NCI-H69 (cell line): ENCODE measurements around the gene TSPOAP1.
A peak's percentile ranks its signal among the peaks of the same experiment; 100 is the strongest.

Source experiments
- DNase-seq: peaks from one replicate; lab custom pipeline; 2025; lab: John Stamatoyannopoulos, UW

The TSPOAP1 gene

DNA sequence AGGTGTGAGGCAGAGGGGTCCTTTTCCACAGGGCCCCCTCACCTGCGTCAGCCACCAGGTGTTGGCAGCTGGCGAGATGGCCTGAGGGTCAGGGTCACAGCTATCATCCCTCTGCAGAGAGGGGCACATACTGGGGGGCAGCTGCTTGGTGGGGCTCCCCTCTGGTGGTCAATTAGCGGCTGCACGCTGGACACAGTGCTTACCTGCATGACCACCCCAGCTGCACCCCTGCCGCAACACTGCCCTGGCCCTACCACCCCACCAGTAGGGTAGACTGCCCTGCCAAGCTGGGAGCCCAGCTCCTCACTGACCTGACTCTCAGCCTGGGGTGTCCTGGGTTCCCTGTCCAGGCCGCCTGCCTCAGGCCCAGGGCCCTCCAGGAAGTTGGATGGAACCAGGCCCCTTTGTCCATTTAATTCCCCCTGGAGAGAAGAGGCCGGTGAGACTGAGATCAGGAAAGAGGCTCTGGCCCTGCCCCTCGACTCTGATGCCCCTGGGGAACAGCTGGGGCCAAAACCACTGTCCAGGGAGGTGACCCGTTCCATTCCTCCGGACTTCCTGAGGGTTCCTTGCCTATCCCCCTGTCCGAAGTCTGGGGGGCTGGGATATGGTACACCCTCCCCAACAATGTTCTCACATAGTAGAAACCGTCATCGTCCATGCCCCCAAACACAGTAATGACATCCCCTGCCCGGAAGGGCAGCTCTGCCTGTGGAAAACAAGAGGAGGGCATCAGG is 23.7 kb downstream of the TSPOAP1 start:
- DNase-seq = no peak

DNA sequence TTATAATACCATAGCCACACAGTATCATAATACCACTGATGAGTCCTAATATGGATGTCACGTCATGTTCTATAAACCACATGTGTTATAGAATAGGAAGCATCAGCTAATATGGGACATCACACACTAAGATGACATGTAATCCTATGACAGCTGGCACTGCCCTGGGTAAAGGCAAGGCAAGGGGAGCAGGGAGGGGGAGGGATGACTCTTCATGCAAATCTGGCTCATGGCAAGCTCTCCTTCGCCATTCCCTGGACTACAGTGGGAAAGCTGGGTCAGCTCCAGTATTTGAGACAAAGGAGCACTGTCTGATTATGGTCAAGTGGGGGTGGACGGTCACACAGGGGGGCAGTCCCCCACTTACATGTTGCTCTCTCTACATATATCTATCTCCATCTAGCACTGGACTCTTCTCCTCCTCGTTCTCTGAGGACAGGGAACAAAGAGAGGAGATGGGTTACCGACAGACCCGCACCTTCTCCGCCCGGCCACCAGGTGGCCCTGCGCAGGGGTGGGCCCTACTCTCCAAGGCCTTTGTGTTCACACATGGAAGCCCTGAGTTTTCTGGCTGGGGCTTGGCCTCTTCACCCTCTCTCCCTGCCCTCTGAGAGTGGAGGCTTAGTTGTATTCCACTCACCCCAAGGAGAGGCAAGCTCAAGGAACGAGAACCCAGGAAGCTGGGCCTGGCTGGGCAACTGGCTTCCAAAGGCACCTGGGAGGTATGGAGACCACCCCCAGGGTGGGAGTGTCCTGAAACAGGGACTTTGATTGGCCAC is 24.4 kb downstream of the TSPOAP1 start:
- peak; percentile 69 for DNase-seq

DNA sequence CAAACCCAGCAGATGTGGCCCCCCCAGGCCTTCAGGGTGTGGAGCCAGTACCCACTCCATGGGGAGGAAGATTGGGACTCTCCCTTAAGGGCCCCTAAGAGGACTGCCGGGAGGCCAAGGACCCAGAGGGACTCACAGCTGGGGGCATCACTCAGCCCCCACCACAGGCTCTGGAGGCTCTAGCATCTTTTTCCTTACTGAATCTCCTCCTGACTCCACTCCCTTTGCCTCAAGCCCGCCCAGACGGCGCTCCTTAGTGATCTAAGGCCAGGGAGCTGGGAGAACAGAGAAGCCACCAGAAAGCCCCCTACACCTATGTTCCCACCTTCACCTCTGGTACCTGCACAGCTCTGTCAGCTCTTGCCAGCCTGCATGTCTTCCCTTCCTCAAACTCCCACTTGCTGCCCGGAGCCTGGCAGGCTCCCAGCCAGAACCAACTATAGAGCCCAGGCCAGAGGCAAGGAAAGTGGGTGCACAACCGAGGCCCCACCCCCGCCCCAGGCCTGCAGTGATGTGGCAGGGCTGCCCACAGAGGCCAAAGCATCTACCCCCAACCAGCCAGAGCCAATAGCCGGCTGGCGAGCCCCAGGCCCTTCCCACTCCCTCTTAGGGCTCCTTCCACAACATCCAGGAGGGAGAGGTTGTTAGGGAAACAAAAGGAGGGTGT is 25.5 kb downstream of the TSPOAP1 start:
- no peak for DNase-seq

DNA sequence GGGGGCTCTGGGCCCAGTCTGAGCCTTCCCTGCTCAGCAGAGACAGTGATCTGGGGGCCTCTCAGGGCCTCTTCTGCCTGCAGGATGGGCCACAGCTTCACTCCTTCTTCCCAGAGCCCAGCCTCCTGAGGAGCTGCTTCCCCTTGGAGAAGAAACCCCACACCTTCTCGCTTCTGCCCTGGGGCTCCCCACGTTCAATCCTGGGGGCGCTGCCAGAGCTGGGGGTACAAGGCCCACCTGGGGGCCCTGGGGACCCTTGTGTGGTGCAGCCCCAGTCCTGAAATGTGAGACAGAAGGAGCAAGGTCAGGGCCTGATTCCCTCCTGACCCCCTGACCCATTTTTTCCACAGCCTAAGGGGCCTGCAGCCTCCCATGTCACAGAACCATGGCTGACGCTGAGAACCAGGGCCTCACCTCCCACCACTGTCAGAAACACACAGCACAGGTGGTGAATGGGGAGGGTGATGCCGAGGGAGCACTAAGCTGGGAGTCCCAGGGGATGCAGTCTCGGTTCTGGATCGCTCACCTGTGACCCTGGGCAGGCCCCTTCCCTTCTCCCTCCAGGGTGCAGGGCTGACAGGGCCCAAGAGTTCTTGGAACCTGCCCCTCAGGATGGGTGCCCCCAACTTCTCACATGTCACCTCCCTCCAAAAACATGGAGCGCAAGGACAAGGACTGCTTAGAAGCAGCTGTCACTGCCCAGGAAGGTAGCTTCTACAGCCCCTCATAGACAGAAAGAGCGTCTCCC is 26.2 kb downstream of the TSPOAP1 start:
- DNase-seq = no peak

DNA sequence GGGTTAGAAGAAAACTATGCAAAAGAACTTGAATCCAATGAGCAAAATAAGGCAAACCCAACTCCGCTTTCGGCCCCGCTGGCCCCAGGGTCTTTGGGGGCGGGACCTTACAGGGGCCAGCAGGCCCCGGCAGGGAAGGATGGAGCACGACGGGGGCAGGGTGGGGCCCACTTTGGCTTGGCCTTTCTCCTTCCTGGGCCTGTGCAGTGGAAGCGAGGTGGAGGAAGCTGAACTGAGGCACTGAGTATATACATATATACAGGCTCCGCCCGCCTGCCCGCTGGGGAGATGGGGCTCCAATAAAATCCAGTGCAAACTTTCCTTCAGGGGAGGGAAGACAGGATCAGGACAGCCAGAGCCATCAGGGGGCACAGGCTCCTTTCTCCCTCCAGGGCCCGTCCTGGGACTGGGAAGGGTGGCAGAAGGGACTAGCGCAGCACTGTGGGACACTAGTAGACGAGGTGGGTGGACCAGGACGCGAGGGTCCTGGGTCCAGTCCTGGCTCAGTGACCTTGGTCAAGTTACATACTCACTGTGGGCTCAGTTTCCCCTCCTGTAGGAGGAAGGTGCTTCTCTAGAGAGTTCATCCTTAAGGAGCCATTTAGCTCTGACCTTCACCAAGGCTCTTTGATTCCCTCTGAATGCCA is 27.0 kb downstream of the TSPOAP1 start:
- DNase-seq = no peak

DNA sequence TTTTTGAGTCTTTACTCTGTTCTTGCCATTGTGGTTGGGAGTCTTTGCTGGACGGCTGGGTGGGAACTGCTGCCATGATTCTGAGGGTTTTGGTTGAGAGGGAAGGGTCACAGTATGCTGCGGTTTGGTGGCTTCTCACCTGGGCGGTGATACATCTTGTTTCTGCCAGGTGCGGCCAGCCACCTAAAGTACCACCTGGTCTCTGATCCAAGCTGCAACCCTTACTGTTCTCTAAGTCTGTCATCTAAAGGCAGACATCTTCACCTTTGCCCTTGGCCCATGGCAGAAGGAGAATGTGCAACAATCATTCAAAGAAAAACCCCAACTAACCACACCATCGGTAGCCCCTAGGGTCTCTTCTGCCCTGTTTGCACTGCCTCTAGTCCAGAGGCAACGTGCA is 28.3 kb downstream of the TSPOAP1 start:
- no peak for DNase-seq

DNA sequence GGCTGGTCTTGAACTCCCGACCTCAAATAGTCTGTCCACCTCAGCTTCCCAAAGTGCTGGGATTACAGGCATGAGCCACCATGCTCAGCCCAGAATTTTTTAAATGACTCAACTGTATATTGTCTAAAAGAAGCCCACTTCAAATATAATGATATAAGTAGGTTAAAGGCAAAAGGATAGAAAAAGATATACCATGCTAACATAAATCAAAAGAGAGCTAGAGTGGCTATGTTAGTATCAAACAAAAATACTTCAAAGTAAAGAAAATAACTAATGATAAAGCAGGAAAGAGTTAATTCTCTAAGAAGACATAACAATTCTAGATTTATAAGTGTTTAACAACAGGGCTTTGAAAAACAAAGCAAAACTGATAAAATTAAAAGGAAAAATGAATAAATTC is 34.6 kb downstream of the TSPOAP1 start:
- DNase-seq = no peak

DNA sequence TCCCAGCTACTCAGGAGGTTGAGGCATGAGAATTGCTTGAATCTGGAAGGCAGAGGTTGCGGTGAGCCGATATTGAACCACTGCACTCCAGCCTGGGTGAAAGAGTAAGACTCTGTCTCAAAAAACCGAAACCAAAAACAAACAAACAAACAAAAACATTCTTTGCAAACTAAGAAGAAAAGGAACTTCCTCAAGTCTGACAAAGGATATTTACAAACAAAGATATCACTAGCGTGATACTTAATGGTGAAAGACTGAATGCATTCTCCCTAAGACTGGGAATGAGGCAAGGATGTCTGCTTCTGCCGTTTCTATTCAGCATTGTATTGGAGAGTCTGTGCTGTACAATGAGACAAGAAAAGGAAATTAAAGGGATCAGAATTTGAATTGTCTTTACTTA is 37.3 kb downstream of the TSPOAP1 start:
- DNase-seq = no peak

DNA sequence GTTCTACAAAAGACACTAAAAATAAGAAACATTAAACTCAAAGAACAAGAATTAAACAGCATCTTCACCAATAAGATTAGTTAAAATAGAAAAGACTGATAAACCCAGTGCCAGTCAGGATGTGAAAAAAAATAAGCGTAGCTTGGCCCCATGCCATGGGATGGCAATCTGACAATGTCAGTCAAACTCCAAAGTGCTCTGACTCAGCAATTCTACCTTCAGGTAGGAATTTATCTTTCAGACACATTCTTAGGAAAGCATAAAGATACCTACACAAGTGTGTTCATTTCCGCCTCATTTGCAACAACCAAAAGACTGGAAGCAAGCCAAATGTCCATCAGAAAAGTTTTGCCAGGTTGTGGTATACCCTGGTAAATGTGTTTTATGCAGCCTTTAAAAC is 38.7 kb downstream of the TSPOAP1 start:
- peak; percentile 38 for DNase-seq

DNA sequence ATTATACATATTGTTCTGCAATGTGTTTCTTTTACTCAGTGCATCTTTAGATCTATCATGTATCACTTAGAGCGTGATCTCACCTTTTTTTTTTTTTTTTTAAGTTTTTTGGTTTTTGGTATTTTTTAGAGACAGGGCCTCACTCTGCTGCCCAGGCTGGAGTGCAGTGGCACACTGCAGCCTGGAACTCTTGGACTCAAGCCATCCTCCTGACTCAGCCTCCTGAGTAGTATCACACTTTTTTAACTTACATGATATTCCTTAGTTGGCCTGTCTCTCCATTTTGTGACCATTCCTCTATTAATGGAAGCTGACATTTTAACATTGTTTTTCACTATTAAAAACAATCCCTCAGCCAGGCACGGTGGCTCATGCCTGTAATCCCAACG is 43.2 kb downstream of the TSPOAP1 start:
- no peak for DNase-seq

DNA sequence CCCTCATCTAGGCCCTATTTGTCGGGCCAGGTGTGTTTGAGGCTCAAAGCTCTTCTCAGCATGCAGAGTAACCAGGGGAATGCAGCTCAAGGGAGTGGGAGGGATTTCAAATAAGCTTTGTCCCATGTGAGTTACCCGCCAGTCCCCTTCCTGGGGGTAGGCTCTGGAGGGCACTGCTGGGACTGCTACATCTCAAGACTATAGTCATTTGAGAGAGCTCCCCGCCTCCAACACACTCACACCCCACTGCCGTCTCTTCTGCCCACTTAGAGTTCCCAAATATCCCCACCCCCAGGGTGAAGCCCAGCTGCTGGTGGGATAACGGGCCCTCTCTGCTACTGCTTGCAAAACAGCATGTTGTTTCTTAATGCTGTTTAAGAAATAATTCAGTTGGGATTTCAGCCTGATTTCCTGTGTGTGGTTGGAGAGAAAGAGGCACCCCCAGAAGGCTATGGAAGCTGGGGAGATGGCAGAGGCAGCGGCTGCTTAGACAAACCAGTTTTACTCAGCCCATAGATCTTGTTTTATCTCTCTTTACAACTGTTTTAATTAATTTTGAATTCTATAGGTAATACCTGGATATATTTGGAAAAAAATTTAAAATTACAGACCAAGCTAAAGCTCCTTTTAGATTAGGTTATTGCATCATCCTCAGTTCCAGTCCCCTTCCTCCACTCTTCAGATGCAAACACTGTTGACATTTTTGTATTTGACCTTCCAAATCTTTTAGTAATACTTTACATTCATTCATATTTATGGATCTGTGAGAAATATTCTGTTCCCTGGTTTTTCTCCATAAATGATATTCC is 43.8 kb downstream of the TSPOAP1 start:
- DNase-seq = no peak

DNA sequence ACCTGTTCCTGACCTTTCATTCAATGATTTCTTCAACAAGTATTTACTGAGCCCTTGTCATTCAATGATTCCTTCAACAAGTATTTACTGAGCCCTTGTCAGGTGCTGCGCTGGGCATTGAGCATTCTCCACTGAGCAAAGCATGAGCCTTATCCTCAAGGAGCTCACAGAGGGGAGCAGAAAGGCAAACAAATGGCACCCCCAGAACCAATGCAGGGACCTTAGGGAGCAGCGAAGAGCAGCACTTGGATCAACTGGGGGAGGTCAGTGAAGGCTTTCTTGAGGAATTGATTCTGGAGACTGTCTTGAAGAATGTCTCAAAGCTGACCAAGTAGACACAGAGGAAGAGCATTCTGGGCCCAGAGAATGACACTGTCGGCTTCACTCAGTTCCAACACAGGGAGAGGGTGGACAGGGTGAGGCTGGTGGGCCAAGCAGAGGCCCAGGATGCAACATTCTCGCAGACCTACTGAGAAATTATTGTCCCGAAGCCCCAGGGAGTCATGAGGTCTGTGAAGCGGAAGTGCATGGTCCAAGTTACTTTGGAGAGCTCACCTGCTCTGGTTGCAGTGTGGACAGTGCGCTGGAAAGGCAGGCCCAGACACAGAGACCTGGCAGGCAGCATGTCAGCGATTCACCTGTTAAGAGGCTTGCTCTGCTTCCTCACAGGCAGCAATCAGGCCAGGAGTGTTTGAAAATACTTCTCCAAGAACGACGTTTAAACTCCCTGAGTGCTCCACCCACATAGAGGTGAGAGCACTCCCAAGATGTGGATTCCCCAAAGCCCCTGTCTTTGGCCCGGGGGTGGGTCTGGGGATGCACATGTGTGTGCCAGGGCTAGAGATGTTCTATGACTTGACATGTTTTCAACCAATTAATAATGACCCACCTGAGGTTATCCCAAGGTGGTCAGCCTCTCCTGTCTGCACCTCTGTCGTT is 44.7 kb downstream of the TSPOAP1 start:
- DNase-seq = no peak

DNA sequence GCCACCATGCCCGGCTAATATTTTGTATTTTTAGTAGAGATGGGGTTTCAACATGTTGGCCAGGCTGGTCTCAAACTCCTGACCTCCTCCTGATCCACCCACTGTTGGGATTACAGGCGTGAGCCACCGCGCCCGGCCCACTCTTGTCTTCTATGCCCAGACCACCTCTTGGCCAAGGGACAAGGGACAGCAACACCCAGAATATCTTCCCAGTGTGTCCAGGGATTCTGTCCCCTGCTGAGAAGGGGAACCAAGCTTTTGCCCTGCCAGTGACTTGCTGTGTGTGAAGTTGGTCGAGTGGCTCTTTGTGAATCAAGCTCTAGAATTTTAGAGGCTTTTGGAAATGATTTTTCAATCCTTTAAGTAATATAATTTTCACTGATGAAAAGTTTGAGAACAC is 46.2 kb downstream of the TSPOAP1 start:
- no peak for DNase-seq

DNA sequence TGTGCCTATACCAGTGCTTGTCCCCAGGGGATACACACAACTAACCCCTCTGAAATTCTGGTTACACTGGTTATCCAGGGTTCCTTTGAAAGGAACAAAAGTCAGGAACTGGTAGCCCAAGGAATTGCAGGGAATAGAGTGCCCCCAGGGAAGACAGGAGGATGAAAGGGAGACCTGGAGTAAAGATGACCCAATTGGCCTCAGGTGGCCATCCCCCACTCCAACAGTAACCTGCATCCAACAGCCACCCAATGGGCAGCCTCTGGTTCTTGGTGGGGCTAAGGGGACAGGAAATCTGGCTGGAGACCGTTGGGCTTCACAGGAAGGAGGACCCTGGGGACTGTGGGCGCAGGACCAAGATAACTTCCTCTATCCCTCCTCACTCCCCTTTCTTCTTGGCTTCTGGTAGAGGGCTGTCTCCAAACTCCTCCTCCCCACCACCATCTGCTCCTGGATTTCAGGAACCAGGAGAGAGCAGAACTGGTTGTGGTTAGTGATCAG is 47.0 kb downstream of the TSPOAP1 start:
- DNase-seq = peak; percentile 25

DNA sequence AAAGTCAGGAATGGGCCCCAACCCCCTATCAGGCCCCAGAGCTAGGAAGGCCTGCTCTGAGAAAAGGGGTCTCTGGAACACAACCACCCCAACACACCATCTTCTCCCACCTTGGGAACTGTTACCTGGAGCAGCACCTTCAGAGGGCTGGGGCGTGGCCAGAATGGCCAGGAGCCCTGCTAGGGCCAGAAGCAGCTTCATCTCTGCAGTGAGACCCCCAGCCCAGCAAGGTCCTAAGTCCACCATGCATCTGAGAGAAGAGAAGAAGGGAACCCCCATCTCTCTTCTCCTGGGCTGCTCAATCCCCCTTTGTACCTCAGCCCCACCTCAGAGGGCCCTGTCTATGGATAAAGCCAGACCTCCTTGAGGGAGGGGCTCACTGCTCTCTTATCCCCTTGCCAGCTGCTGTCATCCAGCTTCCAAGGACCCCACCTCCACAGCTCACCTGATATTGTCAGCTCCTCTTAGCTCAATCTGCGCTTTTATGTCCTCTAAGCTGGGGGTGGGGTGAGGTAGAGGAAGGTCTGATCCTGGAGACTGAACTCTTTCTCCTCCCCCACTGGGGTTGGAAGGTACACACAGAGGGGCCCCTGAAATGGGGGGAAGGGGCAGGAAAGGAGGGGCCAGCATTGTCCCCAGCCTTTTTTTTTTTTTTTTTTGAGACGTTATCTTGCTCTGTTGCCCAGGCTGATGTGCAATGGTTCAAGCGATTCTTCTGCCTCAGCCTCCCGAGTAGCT is 47.9 kb downstream of the TSPOAP1 start, which contains the start of gene MPO:
Gene MPO (minus strand): TSS at position 456 of the 738 bp plus-strand sequence. CDS start 177 bp downstream, at position 279.
- DNase-seq = no peak

DNA sequence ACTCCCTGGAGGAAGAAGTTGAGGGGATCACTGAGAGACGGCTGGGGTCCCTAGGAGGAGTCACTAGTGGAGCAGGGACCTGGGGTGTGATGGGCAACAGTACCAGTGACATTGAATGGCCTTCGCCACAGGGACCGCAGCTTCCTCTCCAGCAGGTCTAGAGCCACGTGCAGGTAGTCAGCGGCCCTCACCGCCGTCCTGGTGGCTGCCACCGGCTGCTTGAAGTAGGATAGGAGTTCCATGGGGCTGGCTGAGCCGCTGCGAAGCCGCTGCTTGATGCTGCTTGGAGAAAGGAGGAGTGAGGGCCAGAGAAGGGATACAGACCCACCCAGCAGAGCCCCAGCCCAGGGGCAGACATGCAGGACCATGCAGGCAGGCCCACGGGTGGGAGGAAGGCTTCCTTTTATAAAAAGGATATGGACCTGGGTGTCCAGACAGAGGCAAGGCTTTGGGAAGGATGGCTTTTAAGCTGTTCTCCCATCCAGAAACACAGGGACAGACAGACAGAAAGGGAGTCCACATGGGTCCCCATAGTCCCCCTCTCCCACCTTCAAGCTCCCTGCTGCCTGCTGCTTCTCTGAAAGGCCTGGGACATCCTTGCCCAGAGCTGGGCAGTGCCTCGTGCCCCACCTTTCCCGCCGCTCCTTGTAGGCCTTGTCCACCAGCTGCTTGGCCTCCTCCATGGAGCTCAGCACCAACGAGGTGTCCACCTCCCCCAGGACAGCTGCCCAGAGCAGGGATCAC is 48.7 kb downstream of the TSPOAP1 start:
- DNase-seq = no peak

DNA sequence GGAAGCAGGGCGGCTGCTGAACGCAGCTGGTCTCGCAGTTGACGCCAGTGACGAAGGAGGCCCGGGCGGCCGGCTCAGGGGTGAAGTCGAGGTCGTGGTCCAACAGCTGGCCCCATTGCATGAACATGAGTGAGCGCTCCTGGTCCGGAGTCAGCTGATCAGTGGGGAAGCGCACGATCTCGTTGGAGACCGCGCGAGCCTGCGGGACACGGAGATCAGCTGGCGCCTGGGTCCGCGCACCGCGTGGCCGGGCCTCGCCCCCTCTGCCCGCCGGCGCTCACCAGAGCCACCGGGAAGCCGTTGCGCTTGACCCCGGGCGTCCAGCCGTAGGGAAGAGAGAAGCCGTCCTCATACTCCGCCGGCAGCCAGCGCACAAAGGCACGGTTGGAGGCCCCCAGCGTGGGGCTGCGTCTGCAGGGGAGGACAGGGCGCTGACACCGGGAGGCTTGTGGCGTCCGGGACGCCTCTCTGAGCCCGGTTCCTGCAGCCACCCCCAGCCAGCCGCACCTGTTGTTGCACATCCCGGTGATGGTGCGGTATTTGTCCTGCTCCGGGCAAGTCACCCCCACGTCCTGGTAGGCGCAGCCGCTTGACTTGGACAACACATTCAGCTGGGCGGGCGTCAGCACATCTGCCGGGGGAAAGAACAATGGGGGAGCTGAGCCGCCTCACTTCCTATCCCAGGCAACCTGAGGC is 49.4 kb downstream of the TSPOAP1 start:
- peak; percentile 66 for DNase-seq

DNA sequence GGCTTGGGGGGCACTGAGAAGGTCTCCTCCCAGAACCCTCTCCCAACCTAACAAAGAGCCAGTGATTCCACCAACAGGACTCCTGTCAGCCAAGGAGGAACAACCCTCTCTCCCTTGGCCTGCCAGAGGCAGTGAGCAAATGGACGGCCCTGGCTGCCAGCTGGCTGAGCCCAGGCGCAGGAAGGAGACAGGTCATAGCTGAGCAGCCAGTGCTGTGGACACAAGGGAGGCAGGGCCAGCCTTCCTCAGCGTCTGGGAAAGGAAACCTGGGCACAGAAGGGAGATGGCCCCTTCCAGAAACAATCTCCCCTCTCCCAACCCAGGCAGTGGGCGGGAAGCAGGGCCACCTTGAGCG is 50.0 kb downstream of the TSPOAP1 start:
- no peak for DNase-seq
